A673 (cell line): ENCODE measurements around the gene MGMT.

Experiments used
- CTCF ChIP-seq: fragments of 300-800, 200-600 bp; sonication (generic); conservative IDR thresholded peaks from 2 replicates; pipeline ENCODE4 v1.5.1; 2017; ENCODE audit warnings: low read depth, mild to moderate bottlenecking, antibody characterized with exemption, low read length, moderate library complexity, mixed read lengths
- EZH2 ChIP-seq: fragments of 200-600 bp; sonication (generic); IDR thresholded peaks from 2 replicates; pipeline ENCODE4 v1.6.1; 2017; ENCODE audit warnings: borderline replicate concordance, low read depth, mild to moderate bottlenecking, mixed read lengths, antibody characterized with exemption, low read length; ENCODE audit not compliant: poor library complexity, severe bottlenecking

GRCh38 chr10:129586898-129587443 is 119.9 kb downstream of the MGMT start:
- no peak for TF ChIP-seq EZH2
- no peak for TF ChIP-seq CTCF
